ENCODE results near the gene MTHFSD. TPM values are rescaled to one million over a fixed set of nuclear protein-coding genes. Genes with fewer than 3 reads are reported as not detected.
"Not testable (repeated sequence)": the region's sequence is repeated elsewhere in the genome, so short reads cannot be mapped to it uniquely, and the experiment has no call there.

MTHFSD gene
- total and polyA plus RNA-seq, 2 experiments from 2014 or later, result 11.5 to 21.5 TPM

- Histone ChIP-seq H3K4me3 (no peak overlapping the region), H3K79me2 (no peaks in the 10 kb centered on the region), H3K9me2 (replicated peaks; ENCODE audit: insufficient read depth) (no peaks in the 10 kb centered on the region), H2AFZ (no peak overlapping the region), H4K20me1 (ENCODE audit: insufficient read depth, poor library complexity, severe bottlenecking) (no peaks in the 10 kb centered on the region), H3K27ac (no peak overlapping the region), H3K4me1 (ENCODE audit: insufficient read depth) (peaks cover 5% of the 10 kb centered on the region), H3K36me3 (replicated peaks; ENCODE audit: insufficient read depth, low read depth) (no peaks in the 10 kb centered on the region), H3K9me3 (ENCODE audit: low read depth) (no peaks in the 10 kb centered on the region), H3K4me2 (no peak overlapping the region), H3K27me3 (peaks cover 61% of the 10 kb centered on the region)
- no peak for DNase-seq (ENCODE audit: low spot score)
- WGBS (ENCODE audit: low lambda C conversion rate, missing lambda C conversion rate), result 96% methylated on average over 4 of the region's 4 CpGs
- TF ChIP-seq EZH2 (IDR thresholded peaks at IDR 0.05; ENCODE audit: borderline replicate concordance), result no peak
- no peak for TF ChIP-seq CTCF (IDR thresholded peaks at IDR 0.05; ENCODE audit: poor library complexity)
- no peak for TF ChIP-seq EZH2phosphoT487 (IDR thresholded peaks at IDR 0.05; ENCODE audit: low read depth, severe bottlenecking, unreplicated experiment)
Measured at GRCh38 chr16:86591270-86591669, 36.2 kb upstream of the MTHFSD start.

GRCh38 chr16:86590501-86591144, 35.6 kb upstream of the MTHFSD start:
- Histone ChIP-seq H3K4me3 (no peak overlapping the region), H3K9me2 (replicated peaks; ENCODE audit: insufficient read depth) (no peaks in the 10 kb centered on the region), H2AFZ (no peak overlapping the region), H3K27me3 (peaks cover 57% of the 10 kb centered on the region), H3K36me3 (replicated peaks; ENCODE audit: insufficient read depth, low read depth) (no peaks in the 10 kb centered on the region), H3K27ac (no peak overlapping the region), H4K20me1 (ENCODE audit: insufficient read depth, poor library complexity, severe bottlenecking) (no peaks in the 10 kb centered on the region), H3K9me3 (ENCODE audit: low read depth) (no peaks in the 10 kb centered on the region), H3K4me2 (no peak overlapping the region), H3K79me2 (no peaks in the 10 kb centered on the region), H3K4me1 (ENCODE audit: insufficient read depth) (peaks cover 5% of the 10 kb centered on the region)
- WGBS (ENCODE audit: low lambda C conversion rate, missing lambda C conversion rate), result 66% methylated on average over 4 of the region's 4 CpGs
- DNase-seq (ENCODE audit: low spot score), result peak; percentile 35
- TF ChIP-seq CTCF (IDR thresholded peaks at IDR 0.05; ENCODE audit: poor library complexity) (no peak), EZH2phosphoT487 (IDR thresholded peaks at IDR 0.05; ENCODE audit: low read depth, severe bottlenecking, unreplicated experiment) (no peak), EZH2 (IDR thresholded peaks at IDR 0.05; ENCODE audit: borderline replicate concordance) (no peak)

DNA sequence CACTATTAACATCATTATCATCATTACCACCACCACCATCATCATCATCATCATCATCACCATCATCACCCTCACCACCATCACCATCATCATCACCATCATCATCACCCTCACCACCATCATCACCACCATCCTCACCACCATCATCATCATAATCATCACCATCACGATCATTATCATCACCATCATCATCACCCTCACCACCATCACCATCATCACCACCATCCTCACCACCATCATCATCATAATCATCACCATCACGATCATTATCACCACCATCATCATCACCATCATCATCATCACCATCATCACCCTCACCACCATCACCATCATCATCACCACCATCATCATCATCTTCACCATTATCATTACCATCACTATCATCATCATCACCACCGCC, 32.9 kb upstream of the MTHFSD start:
- not testable (repeated sequence) for H3K27ac ChIP-seq; H4K20me1 ChIP-seq (ENCODE audit: insufficient read depth, poor library complexity, severe bottlenecking); H3K79me2 ChIP-seq; H3K9me2 ChIP-seq (replicated peaks; ENCODE audit: insufficient read depth); H3K4me2 ChIP-seq; H2AFZ ChIP-seq; H3K36me3 ChIP-seq (replicated peaks; ENCODE audit: insufficient read depth, low read depth); H3K4me3 ChIP-seq; H3K4me1 ChIP-seq (ENCODE audit: insufficient read depth); H3K9me3 ChIP-seq (ENCODE audit: low read depth); DNase-seq (ENCODE audit: low spot score)
- peaks cover 48% of the 10 kb centered on the region for H3K27me3 ChIP-seq
- 97% methylated on average over 2 of the region's 3 CpGs for WGBS (ENCODE audit: low lambda C conversion rate, missing lambda C conversion rate)

GRCh38 chr16:86587487-86587886, 32.5 kb upstream of the MTHFSD start:
- no peak for TF ChIP-seq CTCF (IDR thresholded peaks at IDR 0.05; ENCODE audit: poor library complexity)
- TF ChIP-seq EZH2 (IDR thresholded peaks at IDR 0.05; ENCODE audit: borderline replicate concordance), result no peak
- TF ChIP-seq EZH2phosphoT487 (IDR thresholded peaks at IDR 0.05; ENCODE audit: low read depth, severe bottlenecking, unreplicated experiment), result no peak
- Histone ChIP-seq H3K36me3 (replicated peaks; ENCODE audit: insufficient read depth, low read depth) (no peaks in the 10 kb centered on the region), H4K20me1 (ENCODE audit: insufficient read depth, poor library complexity, severe bottlenecking) (no peaks in the 10 kb centered on the region), H3K79me2 (no peaks in the 10 kb centered on the region), H3K9me3 (ENCODE audit: low read depth) (no peaks in the 10 kb centered on the region), H3K4me3 (no peak overlapping the region), H3K4me1 (ENCODE audit: insufficient read depth) (no peaks in the 10 kb centered on the region), H3K4me2 (no peak overlapping the region), H2AFZ (no peak overlapping the region), H3K27ac (no peak overlapping the region), H3K27me3 (peaks cover 48% of the 10 kb centered on the region), H3K9me2 (replicated peaks; ENCODE audit: insufficient read depth) (no peaks in the 10 kb centered on the region)
- 90% methylated on average over 3 of the region's 3 CpGs for WGBS (ENCODE audit: low lambda C conversion rate, missing lambda C conversion rate)
- no peak for DNase-seq (ENCODE audit: low spot score)
